T-helper 2 cell treated with Interferon-gamma antibody and Interleukin-4, amounts not matched to agents 100 ng/mL and 5 ng/mL, for 36 hours (primary cell): ENCODE data around the gene PHOX2A. TPM values are rescaled to one million over a fixed set of nuclear protein-coding genes. Genes with fewer than 3 reads are reported as not detected.
"Not testable (repeated sequence)": the region's sequence is repeated elsewhere in the genome, so short reads cannot be mapped to it uniquely, and the experiment has no call there.

Source experiments
- intact Hi-C: fragments of 100-400 bp; cut with micrococcal nuclease; formaldehyde crosslinking; loops from one replicate; pipeline ENCODE4 v1.15.1; 2023
- total RNA-seq: library from RNA; stranded (reverse); gene quantifications from 2 replicates; pipeline ENCODE4 v1.2.3, GENCODE V29; 2022

The PHOX2A gene
- total RNA-seq, 1 donor from 2014 or later, result not detected

GRCh38 chr11:72223615-72224563 lies 20.1 kb downstream of the PHOX2A start:
- intact Hi-C loops, result loop anchor here (1.0 to 5.0 kb wide), 9 partner anchors 42 to 568 kb away; partner anchors contain the start of genes ANAPC15, CLPB, LAMTOR1 and LRRC51

- intact Hi-C loops, result loop anchor here (1.0 to 5.0 kb wide), 8 partner anchors 41 to 569 kb away; partner anchors contain the start of genes ANAPC15, CLPB, LAMTOR1 and LRRC51
Observed at GRCh38 chr11:72222907-72223614, 20.9 kb downstream of the PHOX2A start.

- intact Hi-C loops, result loop anchor here (2.0 to 5.0 kb wide), 4 partner anchors 40 to 570 kb away; partner anchors contain the start of genes LAMTOR1, LRRC51, NUMA1 and STARD10
Observed at GRCh38 chr11:72222106-72222891, 21.7 kb downstream of the PHOX2A start.

GRCh38 chr11:72221386-72222075 lies 22.4 kb downstream of the PHOX2A start:
- intact Hi-C loops, result loop anchor here (2.0 to 5.0 kb wide), 4 partner anchors 39 to 571 kb away; partner anchors contain the start of genes LAMTOR1, LRRC51, NUMA1 and STARD10

GRCh38 chr11:72220696-72221363 lies 23.1 kb downstream of the PHOX2A start:
- intact Hi-C loops, result loop anchor here (5.0 kb wide), 2 partner anchors 39 to 571 kb away; partner anchors contain the start of gene STARD10

GRCh38 chr11:72218251-72218745 lies 25.7 kb downstream of the PHOX2A start:
- intact Hi-C loops, result no loop called here

GRCh38 chr11:72217841-72218240 lies 26.1 kb downstream of the PHOX2A start:
- intact Hi-C loops, result no loop called here

- intact Hi-C loops, result no loop called here
Observed at GRCh38 chr11:72216638-72217037, 27.3 kb downstream of the PHOX2A start, which contains the start of gene FOLR2. Gene FOLR2 (plus strand): TSS chr11:72216794. CDS start chr11:72218585, 1,791 bp downstream.

GRCh38 chr11:72209101-72209500 lies 34.9 kb downstream of the PHOX2A start:
- intact Hi-C loops, result no loop called here

- intact Hi-C loops, result no loop called here
Observed at GRCh38 chr11:72208281-72208680, 35.7 kb downstream of the PHOX2A start.

GRCh38 chr11:72206794-72207193 lies 37.2 kb downstream of the PHOX2A start:
- intact Hi-C loops, result not testable (repeated sequence)

- intact Hi-C loops, result no loop called here
Observed at GRCh38 chr11:72204886-72205285, 39.1 kb downstream of the PHOX2A start.

GRCh38 chr11:72203163-72203562 lies 40.8 kb downstream of the PHOX2A start:
- intact Hi-C loops, result no loop called here

- intact Hi-C loops, result no loop called here
Observed at GRCh38 chr11:72202571-72202970, 41.4 kb downstream of the PHOX2A start.

- intact Hi-C loops, result not testable (repeated sequence)
Observed at GRCh38 chr11:72201445-72201844, 42.5 kb downstream of the PHOX2A start.

GRCh38 chr11:72195518-72196270 lies 48.3 kb downstream of the PHOX2A start:
- intact Hi-C loops, result no loop called here

- intact Hi-C loops, result no loop called here
Observed at GRCh38 chr11:72191961-72192381, 52.0 kb downstream of the PHOX2A start, which contains the start of gene FOLR1. Gene FOLR1 (plus strand): TSS chr11:72192140. CDS start chr11:72192174, 34 bp downstream.

GRCh38 chr11:72190631-72191071 lies 53.3 kb downstream of the PHOX2A start:
- intact Hi-C loops, result no loop called here
